Measurements from ENCODE around the gene NTMT2. TPM values are rescaled to one million over a fixed set of nuclear protein-coding genes. Genes with fewer than 3 reads are reported as not detected.

The NTMT2 gene
- total and polyA plus RNA-seq, 4 donors, result not detected

DNA sequence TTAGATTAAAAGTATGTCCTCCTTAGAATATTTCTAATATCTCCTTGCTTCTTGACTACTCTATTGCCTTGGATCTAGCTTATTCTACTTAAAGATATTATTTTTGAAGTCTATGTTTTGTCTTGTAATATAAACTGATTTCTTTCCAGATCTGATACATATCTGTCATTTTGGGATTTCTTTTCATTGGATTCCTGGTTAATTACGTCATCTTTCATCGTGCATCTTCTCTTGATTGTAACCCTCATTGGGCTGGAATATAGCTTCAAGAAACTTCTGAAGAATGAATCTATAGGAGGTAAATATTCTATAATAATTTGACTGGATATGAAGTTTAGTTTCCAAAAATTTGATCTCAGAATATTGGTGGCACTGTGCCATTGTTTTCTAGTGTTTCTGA, 12.1 kb downstream of the NTMT2 start:
- peaks cover 0 to 6% (median 3%) of the 10 kb centered on the region in 4 donors for H3K9me3 ChIP-seq (ENCODE audit: control insufficient read depth in 4 of 4, insufficient read depth in 3 of 4, low read length in 3 of 4)
- ATAC-seq (ENCODE audit: insufficient read depth, low FRiP score), result no peak
- no peak overlapping the region for H3K27ac ChIP-seq (ENCODE audit: low read depth in 1 of 2, low read length in 1 of 2)
- no peak for DNase-seq
- TF ChIP-seq, protein P1, sequence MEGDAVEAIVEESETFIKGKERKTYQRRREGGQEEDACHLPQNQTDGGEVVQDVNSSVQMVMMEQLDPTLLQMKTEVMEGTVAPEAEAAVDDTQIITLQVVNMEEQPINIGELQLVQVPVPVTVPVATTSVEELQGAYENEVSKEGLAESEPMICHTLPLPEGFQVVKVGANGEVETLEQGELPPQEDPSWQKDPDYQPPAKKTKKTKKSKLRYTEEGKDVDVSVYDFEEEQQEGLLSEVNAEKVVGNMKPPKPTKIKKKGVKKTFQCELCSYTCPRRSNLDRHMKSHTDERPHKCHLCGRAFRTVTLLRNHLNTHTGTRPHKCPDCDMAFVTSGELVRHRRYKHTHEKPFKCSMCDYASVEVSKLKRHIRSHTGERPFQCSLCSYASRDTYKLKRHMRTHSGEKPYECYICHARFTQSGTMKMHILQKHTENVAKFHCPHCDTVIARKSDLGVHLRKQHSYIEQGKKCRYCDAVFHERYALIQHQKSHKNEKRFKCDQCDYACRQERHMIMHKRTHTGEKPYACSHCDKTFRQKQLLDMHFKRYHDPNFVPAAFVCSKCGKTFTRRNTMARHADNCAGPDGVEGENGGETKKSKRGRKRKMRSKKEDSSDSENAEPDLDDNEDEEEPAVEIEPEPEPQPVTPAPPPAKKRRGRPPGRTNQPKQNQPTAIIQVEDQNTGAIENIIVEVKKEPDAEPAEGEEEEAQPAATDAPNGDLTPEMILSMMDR (IDR thresholded peaks at IDR 0.05; ENCODE audit: control extremely low read depth, extremely low read depth), result no peak
- WGBS, 2 donors, result 88 to 93% methylated on average over 2 of the region's 2 CpGs
- H3K4me3 ChIP-seq, result no peak overlapping the region
- no peak overlapping the region for H3K9ac ChIP-seq (ENCODE audit: insufficient read depth in 1 of 2, low read length in 2 of 2)
- H3K36me3 ChIP-seq (ENCODE audit: control insufficient read depth in 4 of 4, insufficient read depth in 4 of 4, low read length in 4 of 4), result no peaks in the 10 kb centered on the region
- no peaks in the 10 kb centered on the region for H3K4me1 ChIP-seq (ENCODE audit: control insufficient read depth in 5 of 5, insufficient read depth in 5 of 5, low read length in 5 of 5)
- no peaks in the 10 kb centered on the region for H3K27me3 ChIP-seq (ENCODE audit: control insufficient read depth in 3 of 3, insufficient read depth in 3 of 3, low read length in 2 of 3)

DNA sequence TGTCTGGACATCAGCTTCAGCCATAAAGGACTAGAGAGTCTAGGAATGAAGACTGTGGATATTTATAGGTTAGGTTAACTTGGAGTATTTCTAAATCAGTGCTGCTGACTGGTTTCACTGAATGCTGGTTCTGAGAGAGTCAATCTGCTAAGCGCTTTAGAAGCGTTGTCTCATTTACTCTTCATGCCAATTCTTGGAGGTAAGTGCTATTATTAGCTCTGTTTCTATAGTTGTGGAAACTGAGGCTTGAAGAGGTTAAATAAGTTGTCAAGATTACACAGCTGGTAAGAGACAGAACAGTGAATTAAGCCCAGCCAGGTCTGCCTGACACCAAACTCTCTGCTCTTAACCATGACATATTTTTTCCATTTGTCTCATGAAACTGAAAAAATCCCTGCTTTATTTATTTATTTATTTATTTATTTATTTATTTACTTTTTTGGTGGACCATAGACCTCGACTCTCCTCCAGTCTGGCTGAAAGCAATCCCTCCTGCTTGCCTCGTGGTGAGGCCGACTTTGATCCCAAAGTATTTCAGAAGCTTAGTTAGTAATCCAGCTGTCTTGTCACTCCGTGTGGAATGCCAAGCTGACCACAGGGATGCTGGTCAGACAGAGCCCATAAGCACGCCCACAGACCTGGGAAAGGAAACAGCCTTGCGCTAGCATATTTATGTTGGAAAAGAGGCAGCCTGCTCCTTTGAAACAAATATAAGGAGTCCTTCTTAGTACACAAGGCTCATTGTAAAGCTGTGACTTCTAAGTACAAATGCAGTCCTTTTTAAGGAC, 16.9 kb downstream of the NTMT2 start:
- Histone ChIP-seq H3K9ac (ENCODE audit: insufficient read depth in 1 of 2, low read length in 2 of 2) (no peak overlapping the region), H3K4me3 (no peak overlapping the region), H3K9me3 (ENCODE audit: control insufficient read depth in 4 of 4, insufficient read depth in 3 of 4, low read length in 3 of 4) (peaks cover 0 to 3% (median 0%) of the 10 kb centered on the region in 4 donors), H3K27me3 (ENCODE audit: control insufficient read depth in 3 of 3, insufficient read depth in 3 of 3, low read length in 2 of 3) (no peaks in the 10 kb centered on the region), H3K4me1 (ENCODE audit: control insufficient read depth in 5 of 5, insufficient read depth in 5 of 5, low read length in 5 of 5) (peaks cover 0 to 2% (median 0%) of the 10 kb centered on the region in 5 donors), H3K27ac (ENCODE audit: low read depth in 1 of 2, low read length in 1 of 2) (peak overlapping the region in 1 of 2 donors; percentile 49), H3K36me3 (ENCODE audit: control insufficient read depth in 4 of 4, insufficient read depth in 4 of 4, low read length in 4 of 4) (no peaks in the 10 kb centered on the region)
- ATAC-seq (ENCODE audit: insufficient read depth, low FRiP score), result no peak
- WGBS, 2 donors, result 61 to 69% methylated on average over 8 of the region's 8 CpGs
- TF ChIP-seq, protein P1 (IDR thresholded peaks at IDR 0.05; ENCODE audit: control extremely low read depth, extremely low read depth), result no peak
- DNase-seq, result peak; percentile 1 to 13 (median 11)

DNA sequence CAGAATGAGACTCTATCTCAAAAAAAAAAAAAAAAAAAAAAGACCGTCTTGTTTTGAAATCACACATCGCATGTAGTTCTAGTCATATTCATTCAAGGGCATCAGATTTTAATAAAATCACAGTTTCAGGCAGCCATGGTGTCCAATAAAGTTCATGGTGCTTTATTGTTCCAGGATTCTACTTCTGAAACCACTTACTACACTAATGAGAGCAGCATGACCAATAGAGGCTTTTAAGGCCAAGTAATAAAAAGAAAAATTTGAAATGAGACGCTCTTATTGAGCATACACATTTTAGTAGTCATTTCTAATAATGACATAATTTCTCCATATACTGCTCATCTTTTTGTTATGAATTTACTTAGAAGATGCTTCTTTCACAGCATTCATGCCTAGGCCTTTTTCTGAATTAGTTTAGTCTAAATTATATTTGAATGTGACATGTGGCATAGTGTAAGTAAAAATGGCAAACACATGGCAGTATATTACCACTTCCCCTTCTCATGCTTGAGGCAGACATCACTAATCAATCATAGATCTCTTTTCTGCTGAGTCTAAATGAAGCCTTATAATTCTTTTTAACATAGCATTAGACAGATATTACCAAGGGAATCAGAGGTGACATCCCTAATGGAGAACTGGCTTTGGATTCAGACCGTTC, 18.5 kb downstream of the NTMT2 start:
- no peak for ATAC-seq (ENCODE audit: insufficient read depth, low FRiP score)
- Histone ChIP-seq H3K27me3 (ENCODE audit: control insufficient read depth in 3 of 3, insufficient read depth in 3 of 3, low read length in 2 of 3) (no peaks in the 10 kb centered on the region), H3K9ac (ENCODE audit: insufficient read depth in 1 of 2, low read length in 2 of 2) (no peak overlapping the region), H3K9me3 (ENCODE audit: control insufficient read depth in 4 of 4, insufficient read depth in 3 of 4, low read length in 3 of 4) (peaks cover 0 to 3% (median 0%) of the 10 kb centered on the region in 4 donors), H3K27ac (ENCODE audit: low read depth in 1 of 2, low read length in 1 of 2) (no peak overlapping the region), H3K4me1 (ENCODE audit: control insufficient read depth in 5 of 5, insufficient read depth in 5 of 5, low read length in 5 of 5) (peaks cover 0 to 3% (median 0%) of the 10 kb centered on the region in 5 donors), H3K36me3 (ENCODE audit: control insufficient read depth in 4 of 4, insufficient read depth in 4 of 4, low read length in 4 of 4) (no peaks in the 10 kb centered on the region), H3K4me3 (no peak overlapping the region)
- TF ChIP-seq, protein P1 (IDR thresholded peaks at IDR 0.05; ENCODE audit: control extremely low read depth, extremely low read depth), result no peak
- DNase-seq, result no peak
- WGBS, 2 donors, result 87 to 96% methylated on average over 4 of the region's 4 CpGs

All from lung (tissue), 12 donors.